Endometrial microvascular endothelial cells (primary cell): Measurements from ENCODE around the gene PROSER2. TPM values are rescaled to one million over a fixed set of nuclear protein-coding genes. Genes with fewer than 3 reads are reported as not detected.

Source experiments
- in situ Hi-C: cut with HindIII; loops from 2 replicates; pipeline ENCODE4 v1.10.0; 2017; ENCODE audit warnings: low sequenced_read_pairs, low pct_unique_long_range_greater_than_20kb; ENCODE audit errors: inconsistent ontology term
- total RNA-seq: library from RNA; depleted of rRNA; stranded (reverse); fragments of >200 nt; gene quantifications from one replicate; pipeline ENCODE4 v1.2.3, GENCODE V29; 2015; ENCODE audit errors: inconsistent ontology term

PROSER2 gene
- total RNA-seq, 1 donor from 2014 or later: 15.2 TPM

- in situ Hi-C loops: no loop called here
Observed at GRCh38 chr10:11895108-11895466, 71.9 kb downstream of the PROSER2 start.

GRCh38 chr10:11895598-11895997, 72.4 kb downstream of the PROSER2 start:
- in situ Hi-C loops: no loop called here

GRCh38 chr10:11896549-11897200, 73.5 kb downstream of the PROSER2 start:
- in situ Hi-C loops: no loop called here

- in situ Hi-C loops: no loop called here
Observed at GRCh38 chr10:11898033-11898371, 74.8 kb downstream of the PROSER2 start.

GRCh38 chr10:11898372-11899066, 75.4 kb downstream of the PROSER2 start:
- in situ Hi-C loops: no loop called here

GRCh38 chr10:11899067-11899876, 76.1 kb downstream of the PROSER2 start:
- in situ Hi-C loops: no loop called here

- in situ Hi-C loops: no loop called here
Observed at GRCh38 chr10:11901036-11901301, 77.8 kb downstream of the PROSER2 start.

- in situ Hi-C loops: no loop called here
Observed at GRCh38 chr10:11901454-11901832, 78.3 kb downstream of the PROSER2 start.

- in situ Hi-C loops: no loop called here
Observed at GRCh38 chr10:11901833-11902475, 78.8 kb downstream of the PROSER2 start.

- in situ Hi-C loops: no loop called here
Observed at GRCh38 chr10:11902646-11903045, 79.5 kb downstream of the PROSER2 start.

GRCh38 chr10:11906714-11907113, 83.6 kb downstream of the PROSER2 start:
- in situ Hi-C loops: no loop called here

- in situ Hi-C loops: no loop called here
Observed at GRCh38 chr10:11907914-11908313, 84.8 kb downstream of the PROSER2 start.

GRCh38 chr10:11908536-11908935, 85.4 kb downstream of the PROSER2 start:
- in situ Hi-C loops: no loop called here

GRCh38 chr10:11908991-11909390, 85.8 kb downstream of the PROSER2 start:
- in situ Hi-C loops: no loop called here

GRCh38 chr10:11909618-11910017, 86.5 kb downstream of the PROSER2 start:
- in situ Hi-C loops: no loop called here

GRCh38 chr10:11910102-11910501, 86.9 kb downstream of the PROSER2 start:
- in situ Hi-C loops: no loop called here

GRCh38 chr10:11913079-11913641, 90.0 kb downstream of the PROSER2 start:
- in situ Hi-C loops: no loop called here

GRCh38 chr10:11918384-11918783, 95.2 kb downstream of the PROSER2 start:
- in situ Hi-C loops: no loop called here

GRCh38 chr10:11919271-11919670, 96.1 kb downstream of the PROSER2 start:
- in situ Hi-C loops: no loop called here
